HL-60/S4 (cell line): ENCODE measurements around the gene ARL3.
"Not testable (repeated sequence)": the region's sequence is repeated elsewhere in the genome, so short reads cannot be mapped to it uniquely, and the experiment has no call there.

ENCODE experiments used
- in situ Hi-C: fragments of 300-500 bp; cut with MboI; formaldehyde crosslinking; loops from 2 replicates; pipeline ENCODE4 v1.14.3; 2022; ENCODE audit warnings: low sequenced_read_pairs

Gene ARL3

GRCh38 chr10:102675011-102675665, 39.1 kb downstream of the ARL3 start:
- in situ Hi-C loops: no loop called here

DNA sequence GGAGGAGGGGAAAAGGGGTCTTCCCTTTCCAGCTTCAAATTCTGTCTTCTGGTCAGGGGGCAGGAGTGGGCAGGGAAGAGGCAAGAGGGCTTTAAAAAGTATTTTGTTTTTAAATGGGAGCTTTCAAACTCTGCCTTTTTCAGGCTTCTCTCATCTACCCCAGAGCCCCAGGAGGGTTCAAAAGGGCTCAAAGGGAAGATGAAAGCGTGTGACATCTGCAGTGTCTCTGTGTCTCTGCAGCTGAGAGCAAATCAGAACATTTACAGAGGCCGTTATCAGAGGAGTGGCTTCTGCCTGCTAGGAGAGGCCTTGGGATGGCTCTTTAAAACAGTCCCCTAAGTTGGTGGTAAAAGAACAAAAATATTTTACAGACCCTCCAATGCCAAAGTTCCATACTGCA, 39.6 kb downstream of the ARL3 start:
- in situ Hi-C loops: no loop called here

- in situ Hi-C loops: no loop called here
Observed at GRCh38 chr10:102673819-102674511, 40.2 kb downstream of the ARL3 start.

- in situ Hi-C loops: no loop called here
Observed at GRCh38 chr10:102673236-102673818, 40.9 kb downstream of the ARL3 start.

DNA sequence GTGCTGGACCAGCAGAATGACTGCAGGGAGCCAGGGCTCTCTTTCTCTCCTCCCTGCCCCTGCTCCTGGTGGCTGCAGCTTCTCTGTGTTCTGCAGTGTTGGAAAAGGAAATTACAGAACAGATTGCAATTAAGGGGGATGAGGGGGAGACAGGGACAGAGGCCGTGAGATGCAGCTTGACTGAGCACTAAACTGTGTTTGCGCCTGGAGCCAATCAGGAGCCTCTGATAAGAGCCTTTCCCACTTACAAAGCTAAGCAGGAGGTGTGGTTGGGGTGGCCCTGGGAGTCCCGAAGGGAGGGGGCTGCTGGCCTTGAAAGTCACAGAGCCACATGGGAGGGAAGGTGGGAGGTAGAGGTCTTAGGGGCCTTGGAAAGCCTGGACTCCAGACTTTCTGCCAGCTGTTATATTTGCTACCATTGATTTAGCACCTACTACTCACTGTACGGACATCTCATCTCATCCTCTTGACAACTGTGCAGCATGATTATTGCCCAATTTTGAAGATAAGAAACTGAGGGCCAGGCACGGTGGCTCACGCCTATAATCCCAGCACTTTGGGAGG, 43.2 kb downstream of the ARL3 start:
- in situ Hi-C loops: no loop called here

GRCh38 chr10:102670065-102670670, 44.0 kb downstream of the ARL3 start:
- in situ Hi-C loops: no loop called here

DNA sequence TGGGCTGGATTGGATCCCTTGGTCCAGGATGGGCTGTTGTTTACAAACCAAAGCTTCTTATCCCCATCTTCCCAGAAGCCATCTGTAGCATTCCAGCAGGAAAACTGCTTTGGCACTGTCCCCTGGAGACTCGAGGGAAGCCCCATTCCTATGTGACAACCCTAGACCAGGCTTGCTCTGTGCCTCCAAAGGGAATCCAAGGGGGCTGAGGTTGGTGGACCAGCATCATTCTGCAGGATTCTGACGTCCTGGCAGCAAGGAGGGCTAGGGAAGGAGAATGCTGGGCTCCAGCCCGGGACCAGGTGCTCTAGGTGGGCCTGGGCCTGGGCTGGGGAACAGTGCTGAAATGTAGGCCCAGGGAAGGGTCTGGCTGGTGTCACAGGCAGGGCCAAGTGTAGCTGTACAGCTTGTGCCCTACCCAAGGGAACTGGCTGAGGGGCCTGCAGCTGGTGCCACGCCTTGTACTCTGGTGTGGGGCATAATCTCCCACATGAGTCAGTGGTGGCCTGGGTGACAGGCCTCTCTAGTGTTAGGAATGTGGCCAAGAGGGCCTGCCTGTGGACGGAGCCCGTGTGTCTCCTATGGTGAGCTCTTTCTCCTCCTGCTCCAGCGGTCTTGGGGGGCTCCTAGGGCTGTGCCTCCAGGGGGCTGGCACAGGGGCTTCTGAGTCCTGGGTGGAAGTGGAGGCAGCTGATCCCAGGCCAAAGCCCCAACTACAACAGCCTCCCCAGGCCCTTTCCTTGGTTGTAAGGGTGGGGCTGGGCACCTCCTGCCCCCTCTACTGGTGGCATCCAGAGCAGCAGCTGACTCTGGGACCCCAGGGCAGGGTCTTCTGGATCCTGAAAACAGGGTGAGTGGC, 44.8 kb downstream of the ARL3 start:
- in situ Hi-C loops: no loop called here

DNA sequence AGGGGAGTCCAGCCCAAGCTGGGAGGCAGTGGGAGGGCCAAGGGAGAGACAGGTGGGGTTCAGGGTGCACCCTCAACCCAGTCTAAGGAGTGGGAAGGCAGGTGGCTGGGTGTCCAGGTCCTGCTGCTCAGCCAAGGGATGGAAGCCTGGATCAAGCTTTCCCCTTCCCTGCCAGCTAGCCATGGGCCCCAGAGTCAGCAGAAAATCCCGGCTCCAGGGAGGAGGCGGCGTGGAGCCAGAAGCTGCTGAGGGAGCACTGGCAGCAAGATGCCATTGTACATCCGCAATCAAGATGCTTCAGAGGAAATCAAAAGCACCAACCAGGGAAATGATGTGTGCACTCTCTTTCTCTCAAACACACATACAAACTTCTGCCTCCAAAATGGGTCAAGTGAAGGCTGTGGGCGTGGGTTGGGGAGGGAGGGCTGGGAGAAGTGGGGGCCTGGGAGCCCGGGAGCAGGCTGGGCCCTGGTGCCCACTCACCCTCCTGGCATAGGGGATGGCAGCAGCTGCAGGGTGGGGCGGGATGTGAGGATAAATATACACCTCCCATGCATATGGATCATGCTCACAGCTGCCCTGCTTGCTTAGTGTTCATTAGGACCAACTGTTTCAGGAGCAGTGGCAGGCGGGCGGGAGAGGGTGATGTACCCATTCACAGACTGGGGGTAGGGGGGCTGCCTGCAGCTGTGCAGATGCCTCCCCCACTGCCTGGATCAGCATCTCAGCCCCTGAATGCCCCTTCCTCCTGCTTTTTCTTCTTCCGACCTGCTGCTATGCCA, 45.7 kb downstream of the ARL3 start:
- in situ Hi-C loops: no loop called here

- in situ Hi-C loops: not testable (repeated sequence)
Observed at GRCh38 chr10:102667411-102667810, 46.8 kb downstream of the ARL3 start.

DNA sequence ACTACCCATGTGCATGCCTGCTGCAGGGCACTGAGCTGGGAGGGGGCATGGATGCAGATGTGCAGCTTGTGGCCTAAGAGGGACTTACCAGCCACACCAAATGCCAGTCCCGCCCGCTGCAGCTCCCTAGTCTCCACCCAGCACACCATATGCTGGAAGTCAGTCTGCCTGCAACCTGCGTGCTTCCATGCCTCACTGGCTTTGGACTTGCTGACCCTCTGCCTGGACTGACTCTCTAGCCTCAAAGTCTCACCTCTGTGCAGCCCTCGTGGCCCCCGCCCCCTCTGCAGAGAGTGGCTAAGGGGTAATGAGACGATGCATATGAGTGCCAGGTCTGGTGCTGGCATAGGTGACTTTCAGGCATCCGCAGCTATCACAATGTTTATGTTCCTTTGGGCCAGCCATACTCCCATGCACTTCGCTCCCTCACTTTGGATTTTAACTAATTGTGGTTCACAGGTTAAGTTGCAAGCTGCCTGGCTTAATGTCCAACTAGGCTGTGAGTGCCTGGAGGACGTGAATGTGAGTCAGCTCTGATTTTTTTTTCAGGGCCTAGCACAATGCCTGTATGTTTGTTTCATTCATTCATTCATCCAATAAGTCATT, 48.2 kb downstream of the ARL3 start:
- in situ Hi-C loops: no loop called here

GRCh38 chr10:102661658-102662028, 52.6 kb downstream of the ARL3 start:
- in situ Hi-C loops: no loop called here

DNA sequence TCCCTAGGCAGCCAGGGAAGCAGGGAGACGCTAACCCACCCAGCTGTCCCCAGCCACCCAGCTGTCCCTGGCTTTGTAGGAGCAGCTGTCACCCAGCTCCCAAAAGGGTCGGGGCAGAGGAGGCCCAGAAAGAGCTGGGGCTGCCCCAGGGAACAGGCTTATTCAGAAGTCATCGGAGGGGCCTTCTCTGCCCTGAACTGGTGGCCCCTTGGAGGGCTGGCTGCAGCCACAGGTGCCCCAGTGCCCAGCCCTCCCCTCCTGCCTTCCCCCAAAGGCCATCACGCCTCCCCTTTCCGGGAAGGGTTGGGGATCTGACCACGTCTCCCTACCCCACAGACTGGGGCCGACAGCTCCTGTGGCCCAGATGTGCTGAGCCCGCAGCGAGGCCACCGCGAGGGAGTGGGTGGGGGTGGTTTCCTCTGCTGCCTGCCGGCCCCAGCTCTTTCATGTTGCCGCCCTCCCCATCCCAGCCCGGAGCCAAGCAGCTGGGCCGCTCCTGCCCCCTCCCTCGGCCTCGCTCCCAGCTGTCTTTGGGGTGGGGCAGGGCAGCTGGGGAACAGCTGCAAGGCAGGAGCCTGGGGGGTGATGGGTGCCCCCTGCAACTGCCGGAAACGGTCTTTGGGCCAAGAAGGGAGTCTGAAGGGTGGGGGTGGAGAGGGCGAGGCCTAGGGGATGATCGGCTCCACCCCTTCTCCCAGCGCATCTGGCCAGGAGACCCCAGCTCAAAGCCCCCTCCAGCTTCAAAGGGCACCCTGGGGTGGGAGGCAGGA, 53.1 kb downstream of the ARL3 start:
- in situ Hi-C loops: no loop called here

GRCh38 chr10:102658802-102659201, 55.4 kb downstream of the ARL3 start:
- in situ Hi-C loops: no loop called here

- in situ Hi-C loops: no loop called here
Observed at GRCh38 chr10:102657984-102658724, 56.0 kb downstream of the ARL3 start.

DNA sequence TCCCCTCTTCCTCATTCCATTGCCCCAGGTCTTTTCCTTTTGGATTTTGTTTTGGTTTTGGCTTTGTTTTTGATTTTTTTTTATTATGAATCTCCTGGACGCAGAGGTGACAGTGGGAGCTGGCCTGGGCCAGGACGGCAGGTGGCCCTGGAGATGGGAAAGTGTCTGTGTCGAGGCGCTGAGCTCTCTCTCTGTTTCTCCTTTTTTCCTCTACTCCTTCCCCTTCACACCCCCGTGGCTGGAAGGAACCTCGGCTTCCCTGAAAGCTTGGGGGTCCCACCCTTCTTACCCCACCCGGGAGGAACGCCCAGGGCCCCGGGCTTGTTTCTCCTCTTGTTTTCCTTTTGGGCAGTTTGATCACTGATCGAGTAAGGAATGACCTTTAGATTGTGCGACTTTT, 56.7 kb downstream of the ARL3 start:
- in situ Hi-C loops: no loop called here

GRCh38 chr10:102656791-102657371, 57.3 kb downstream of the ARL3 start:
- in situ Hi-C loops: no loop called here

GRCh38 chr10:102656026-102656425, 58.2 kb downstream of the ARL3 start:
- in situ Hi-C loops: no loop called here

DNA sequence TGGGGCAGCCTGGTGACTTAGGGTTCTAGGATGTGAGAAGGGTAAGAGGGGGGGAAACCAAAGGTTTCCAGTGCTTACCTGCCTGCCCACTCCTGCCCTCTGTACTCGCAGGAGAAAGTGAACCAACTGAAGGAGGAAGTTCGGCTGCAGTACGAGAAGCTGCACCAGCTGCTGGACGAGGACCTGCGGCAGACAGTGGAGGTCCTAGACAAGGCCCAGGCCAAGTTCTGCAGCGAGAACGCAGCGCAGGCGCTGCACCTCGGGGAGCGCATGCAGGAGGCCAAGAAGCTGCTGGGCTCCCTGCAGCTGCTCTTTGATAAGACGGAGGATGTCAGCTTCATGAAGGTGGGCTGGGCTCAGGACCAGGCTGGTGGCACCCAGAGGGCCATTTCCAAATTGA, 59.2 kb downstream of the ARL3 start:
- in situ Hi-C loops: no loop called here
